Upper lobe of left lung (tissue), 6 donors: ENCODE measurements around the gene FOXN3. TPM values are rescaled to one million over a fixed set of nuclear protein-coding genes. Genes with fewer than 3 reads are reported as not detected.
A peak's percentile ranks its signal among the peaks of the same experiment; 100 is the strongest.

ENCODE experiments used
- ATAC-seq, 2 donors: fragments of 200-7000 bp; cut with Tn5 transposase; one replicate each; pipeline ENCODE4 v1.9.1; 2022; ENCODE audit warnings: mild to moderate bottlenecking in 2 of 2, moderate library complexity in 2 of 2; ENCODE audit not compliant: low FRiP score in 2 of 2
- DNase-seq, 2 donors: peaks; one replicate each; pipeline ENCODE4 v3.0.0-alpha.2; 2019 to 2020
- H3K27ac ChIP-seq, 4 donors: fragments of 200-600 bp; sonication (generic); one replicate each; pipeline ENCODE4 v1.5.1; 2016 to 2019
- H3K27me3 ChIP-seq, 4 donors: fragments of 200-600 bp; sonication (generic); one replicate each; pipeline ENCODE4 v1.5.1; 2017 to 2019
- H3K36me3 ChIP-seq, 4 donors: fragments of 200-600 bp; sonication (generic); one replicate each; pipeline ENCODE4 v1.5.1; 2016 to 2019
- H3K4me1 ChIP-seq, 4 donors: fragments of 200-600 bp; sonication (generic); one replicate each; pipeline ENCODE4 v1.5.1; 2018 to 2019
- H3K4me3 ChIP-seq, 4 donors: fragments of 200-600 bp; sonication (generic); one replicate each; pipeline ENCODE4 v1.5.1; 2017 to 2019; ENCODE audit warnings: mild to moderate bottlenecking in 2 of 4, moderate library complexity in 1 of 4
- H3K9me3 ChIP-seq, 4 donors: fragments of 200-600 bp; sonication (generic); one replicate each; pipeline ENCODE4 v1.5.1; 2018 to 2019
- EP300 ChIP-seq, 4 donors: sonication (generic); formaldehyde crosslinking; IDR thresholded peaks; one replicate each; pipeline ENCODE4 v1.5.1; 2017; ENCODE audit warnings: antibody characterized with exemption in 4 of 4, control low read depth in 2 of 4
- POLR2A ChIP-seq, 4 donors: fragments of 450-650 bp; IDR thresholded peaks; one replicate each; pipeline ENCODE4 v1.5.1; 2016 to 2017; ENCODE audit warnings: antibody characterized with exemption in 4 of 4, mild to moderate bottlenecking in 2 of 4
- POLR2AphosphoS5 ChIP-seq, 2 donors: sonication (generic); formaldehyde crosslinking; IDR thresholded peaks; one replicate each; pipeline ENCODE4 v1.5.1; 2017; ENCODE audit warnings: antibody characterized with exemption in 2 of 2
- WGBS, 2 donors: methylation state at CpG; one replicate each; pipeline ENCODE4 v1.1.5; 2017 to 2018; 5-methylcytosine and 5-hydroxymethylcytosine counted together
- total RNA-seq, 6 donors: library from RNA; depleted of rRNA in 4 of 6; stranded (reverse); fragments of >200 nt in 4 of 6; gene quantifications; one replicate each; pipeline versions ENCODE4 v1.1.0 to v1.2.1, GENCODE V29; 2016 to 2021
- TF ChIP-seq, protein P1 (sequence below), 6 experiments: fragments of 450-650 bp in 4 of 6; fragments of 200-600 bp in 2 of 6; sonication (generic) in 2 of 6; IDR thresholded peaks; one replicate each; pipeline ENCODE4 v1.5.1; 2016 to 2019; ENCODE audit warnings: antibody characterized with exemption in 6 of 6
- donor health status: DM: no; HTN: no; CAD: no; lungs with moderate emphysema.
- donor health status: DM: no; HTN: yes; CAD: no; lungs with severe emphysema.

FOXN3 gene
- total RNA-seq, 6 donors from 2014 or later, result 63.4 to 115 (median 77.2) TPM

GRCh38 chr14:89282191-89282590 is 134.8 kb downstream of the FOXN3 start:
- Histone ChIP-seq H3K27ac (no peak overlapping the region), H3K9me3 (no peaks in the 10 kb centered on the region), H3K4me1 (peaks cover 0 to under 1% (median 0%) of the 10 kb centered on the region in 4 donors), H3K36me3 (peaks cover 0 to 18% (median 3%) of the 10 kb centered on the region in 4 donors), H3K4me3 (no peak overlapping the region), H3K27me3 (no peaks in the 10 kb centered on the region)
- TF ChIP-seq, protein P1, sequence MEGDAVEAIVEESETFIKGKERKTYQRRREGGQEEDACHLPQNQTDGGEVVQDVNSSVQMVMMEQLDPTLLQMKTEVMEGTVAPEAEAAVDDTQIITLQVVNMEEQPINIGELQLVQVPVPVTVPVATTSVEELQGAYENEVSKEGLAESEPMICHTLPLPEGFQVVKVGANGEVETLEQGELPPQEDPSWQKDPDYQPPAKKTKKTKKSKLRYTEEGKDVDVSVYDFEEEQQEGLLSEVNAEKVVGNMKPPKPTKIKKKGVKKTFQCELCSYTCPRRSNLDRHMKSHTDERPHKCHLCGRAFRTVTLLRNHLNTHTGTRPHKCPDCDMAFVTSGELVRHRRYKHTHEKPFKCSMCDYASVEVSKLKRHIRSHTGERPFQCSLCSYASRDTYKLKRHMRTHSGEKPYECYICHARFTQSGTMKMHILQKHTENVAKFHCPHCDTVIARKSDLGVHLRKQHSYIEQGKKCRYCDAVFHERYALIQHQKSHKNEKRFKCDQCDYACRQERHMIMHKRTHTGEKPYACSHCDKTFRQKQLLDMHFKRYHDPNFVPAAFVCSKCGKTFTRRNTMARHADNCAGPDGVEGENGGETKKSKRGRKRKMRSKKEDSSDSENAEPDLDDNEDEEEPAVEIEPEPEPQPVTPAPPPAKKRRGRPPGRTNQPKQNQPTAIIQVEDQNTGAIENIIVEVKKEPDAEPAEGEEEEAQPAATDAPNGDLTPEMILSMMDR (IDR thresholded peaks at IDR 0.05), result no peak
- TF ChIP-seq POLR2A (IDR thresholded peaks at IDR 0.05), result no peak
- no peak for TF ChIP-seq POLR2AphosphoS5 (IDR thresholded peaks at IDR 0.05)
- DNase-seq (no peak), ATAC-seq (no peak)
- 93 to 95% methylated on average over 4 of the region's 4 CpGs for WGBS, 2 donors

DNA sequence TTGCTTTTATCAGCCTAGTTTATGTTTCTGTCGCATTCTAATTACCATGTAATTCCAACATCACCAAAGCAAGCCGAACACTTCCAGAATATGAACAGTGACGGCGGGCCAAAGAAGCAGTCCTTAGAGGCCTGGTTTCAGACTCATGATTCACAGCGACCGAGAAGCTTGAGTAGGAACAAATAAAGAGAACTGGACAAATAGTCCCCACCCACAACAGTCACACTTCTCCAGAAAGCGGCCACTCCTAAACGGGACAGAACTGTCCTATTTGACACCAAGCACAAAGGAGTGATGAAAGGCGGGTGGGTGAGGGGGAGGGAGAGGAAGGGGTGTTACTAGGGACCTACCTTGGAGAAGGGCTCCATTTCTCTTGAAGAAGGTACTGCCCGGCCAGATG is 136.4 kb downstream of the FOXN3 start:
- H3K27me3 ChIP-seq, result no peaks in the 10 kb centered on the region
- H3K4me3 ChIP-seq, result no peak overlapping the region
- no peaks in the 10 kb centered on the region for H3K9me3 ChIP-seq
- ATAC-seq (peak; percentile 26 to 53), DNase-seq (no peak)
- peaks cover 0 to 5% (median 1%) of the 10 kb centered on the region in 4 donors for H3K4me1 ChIP-seq
- H3K27ac ChIP-seq, result no peak overlapping the region
- peaks cover 0 to 18% (median 3%) of the 10 kb centered on the region in 4 donors for H3K36me3 ChIP-seq
- TF ChIP-seq POLR2A (IDR thresholded peaks at IDR 0.05) (no peak), POLR2AphosphoS5 (IDR thresholded peaks at IDR 0.05) (no peak), EP300 (IDR thresholded peaks at IDR 0.05) (no peak)
- TF ChIP-seq, protein P1 (IDR thresholded peaks at IDR 0.05), result no peak
- 90 to 92% methylated on average over 10 of the region's 10 CpGs for WGBS, 2 donors

GRCh38 chr14:89279649-89280232 is 137.3 kb downstream of the FOXN3 start:
- ATAC-seq, result no peak
- peak overlapping the region in 1 of 4 donors; percentile 16 for H3K27ac ChIP-seq
- no peak overlapping the region for H3K4me3 ChIP-seq
- no peaks in the 10 kb centered on the region for H3K9me3 ChIP-seq
- peaks cover 0 to 5% (median 1%) of the 10 kb centered on the region in 4 donors for H3K4me1 ChIP-seq
- 95% methylated on average over 9 of the region's 9 CpGs for WGBS, 2 donors
- H3K27me3 ChIP-seq, result no peaks in the 10 kb centered on the region
- TF ChIP-seq POLR2AphosphoS5 (IDR thresholded peaks at IDR 0.05) (no peak), POLR2A (IDR thresholded peaks at IDR 0.05) (no peak), EP300 (IDR thresholded peaks at IDR 0.05) (no peak)
- TF ChIP-seq, protein P1 (IDR thresholded peaks at IDR 0.05), result no peak
- H3K36me3 ChIP-seq, result peaks cover 0 to 18% (median 3%) of the 10 kb centered on the region in 4 donors
- no peak for DNase-seq

DNA sequence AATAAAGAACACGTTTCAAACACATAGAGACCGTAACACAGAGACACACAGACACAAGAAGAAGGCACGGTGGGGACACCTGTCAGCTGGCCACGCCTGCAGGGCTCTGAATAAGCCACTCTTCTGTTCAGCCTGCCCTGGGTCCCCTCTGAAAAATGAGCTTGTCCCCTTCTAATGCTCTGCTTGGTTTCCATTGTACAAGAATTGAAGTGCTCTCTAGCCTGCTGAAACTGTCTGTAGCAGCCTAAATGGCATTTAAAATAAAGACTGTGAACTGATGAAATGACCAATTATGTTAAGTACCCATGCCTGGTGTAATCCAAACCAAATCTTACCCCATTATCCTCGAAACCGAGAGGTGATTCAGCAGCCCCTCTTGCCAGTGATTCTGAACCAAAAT is 139.8 kb downstream of the FOXN3 start:
- WGBS, 2 donors, result 86 to 90% methylated on average over 6 of the region's 6 CpGs
- DNase-seq (no peak), ATAC-seq (no peak)
- Histone ChIP-seq H3K4me3 (no peak overlapping the region), H3K27ac (no peak overlapping the region), H3K9me3 (no peaks in the 10 kb centered on the region), H3K27me3 (no peaks in the 10 kb centered on the region), H3K36me3 (peaks cover 0 to 18% (median 3%) of the 10 kb centered on the region in 4 donors), H3K4me1 (peaks cover 0 to 6% (median 3%) of the 10 kb centered on the region in 4 donors)
- TF ChIP-seq POLR2AphosphoS5 (IDR thresholded peaks at IDR 0.05) (no peak), POLR2A (IDR thresholded peaks at IDR 0.05) (no peak), EP300 (IDR thresholded peaks at IDR 0.05) (no peak)
- TF ChIP-seq, protein P1 (IDR thresholded peaks at IDR 0.05), result no peak
